ENCODE measurements around the gene ZNF529. TPM values are rescaled to one million over a fixed set of nuclear protein-coding genes. Genes with fewer than 3 reads are reported as not detected.
A peak's percentile ranks its signal among the peaks of the same experiment; 100 is the strongest.

The ZNF529 gene
- total and polyA plus RNA-seq, 2 of the 13 experiments (the other 11 are each of a cell fraction or from before 2014, with no cell fraction given): 9.3 to 10.6 TPM

DNA sequence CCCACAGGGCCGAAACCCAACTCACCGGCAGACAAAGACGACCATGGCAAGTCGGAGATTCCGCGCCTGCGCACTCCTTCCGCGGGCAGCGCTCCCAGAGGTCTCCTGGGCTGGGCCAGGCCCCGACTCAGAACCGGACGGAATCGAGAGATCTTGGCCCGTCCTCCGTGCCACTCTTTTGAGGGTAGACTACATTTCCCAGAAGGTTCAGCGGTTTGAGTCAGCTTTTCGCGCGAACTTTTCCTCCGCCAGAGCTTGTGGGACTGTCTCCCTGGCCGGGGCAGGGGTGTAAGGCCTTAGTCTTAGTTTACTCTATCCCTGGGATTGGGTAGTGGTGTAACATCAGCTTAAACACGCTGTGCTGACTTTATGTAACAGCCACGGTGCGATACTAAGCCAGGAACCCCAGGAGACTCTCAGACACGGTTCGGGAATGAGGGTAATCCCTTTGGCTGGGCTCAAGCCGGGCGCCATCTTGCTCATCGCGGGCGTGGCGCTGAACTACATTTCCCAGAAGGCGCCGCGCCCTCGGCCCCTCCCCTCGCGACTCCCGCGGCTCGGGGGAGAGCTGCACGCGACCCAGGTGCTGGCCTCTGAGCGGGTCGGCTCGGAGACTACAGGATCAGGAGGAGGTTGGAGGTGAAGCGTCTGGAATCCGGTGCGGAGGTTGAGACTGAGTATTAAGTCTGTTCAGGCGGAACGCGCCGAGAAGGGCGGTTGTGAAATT lies 44.7 kb downstream of the ZNF529 start, which contains the start of gene ZNF260 (continued):
- TF ChIP-seq, protein P1, sequence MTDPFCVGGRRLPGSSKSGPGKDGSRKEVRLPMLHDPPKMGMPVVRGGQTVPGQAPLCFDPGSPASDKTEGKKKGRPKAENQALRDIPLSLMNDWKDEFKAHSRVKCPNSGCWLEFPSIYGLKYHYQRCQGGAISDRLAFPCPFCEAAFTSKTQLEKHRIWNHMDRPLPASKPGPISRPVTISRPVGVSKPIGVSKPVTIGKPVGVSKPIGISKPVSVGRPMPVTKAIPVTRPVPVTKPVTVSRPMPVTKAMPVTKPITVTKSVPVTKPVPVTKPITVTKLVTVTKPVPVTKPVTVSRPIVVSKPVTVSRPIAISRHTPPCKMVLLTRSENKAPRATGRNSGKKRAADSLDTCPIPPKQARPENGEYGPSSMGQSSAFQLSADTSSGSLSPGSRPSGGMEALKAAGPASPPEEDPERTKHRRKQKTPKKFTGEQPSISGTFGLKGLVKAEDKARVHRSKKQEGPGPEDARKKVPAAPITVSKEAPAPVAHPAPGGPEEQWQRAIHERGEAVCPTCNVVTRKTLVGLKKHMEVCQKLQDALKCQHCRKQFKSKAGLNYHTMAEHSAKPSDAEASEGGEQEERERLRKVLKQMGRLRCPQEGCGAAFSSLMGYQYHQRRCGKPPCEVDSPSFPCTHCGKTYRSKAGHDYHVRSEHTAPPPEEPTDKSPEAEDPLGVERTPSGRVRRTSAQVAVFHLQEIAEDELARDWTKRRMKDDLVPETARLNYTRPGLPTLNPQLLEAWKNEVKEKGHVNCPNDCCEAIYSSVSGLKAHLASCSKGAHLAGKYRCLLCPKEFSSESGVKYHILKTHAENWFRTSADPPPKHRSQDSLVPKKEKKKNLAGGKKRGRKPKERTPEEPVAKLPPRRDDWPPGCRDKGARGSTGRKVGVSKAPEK (CRISPR knock-in tag; IDR thresholded peaks at IDR 0.05; ENCODE audit: borderline replicate concordance): no peak
- peak; percentile 77 to 90 for TF ChIP-seq POLR2A (IDR thresholded peaks at IDR 0.05; ENCODE audit: insufficient read depth in 1 of 2, low read depth in 2 of 2, low read length in 2 of 2)
- no peak for TF ChIP-seq SMARCE1 (IDR thresholded peaks at IDR 0.05; ENCODE audit: borderline replicate concordance)
- TF ChIP-seq PCBP2 (optimal IDR thresholded peaks at IDR 0.05; ENCODE audit: low read depth, low read length, poor library complexity, severe bottlenecking): no peak
- TF ChIP-seq, protein P2, sequence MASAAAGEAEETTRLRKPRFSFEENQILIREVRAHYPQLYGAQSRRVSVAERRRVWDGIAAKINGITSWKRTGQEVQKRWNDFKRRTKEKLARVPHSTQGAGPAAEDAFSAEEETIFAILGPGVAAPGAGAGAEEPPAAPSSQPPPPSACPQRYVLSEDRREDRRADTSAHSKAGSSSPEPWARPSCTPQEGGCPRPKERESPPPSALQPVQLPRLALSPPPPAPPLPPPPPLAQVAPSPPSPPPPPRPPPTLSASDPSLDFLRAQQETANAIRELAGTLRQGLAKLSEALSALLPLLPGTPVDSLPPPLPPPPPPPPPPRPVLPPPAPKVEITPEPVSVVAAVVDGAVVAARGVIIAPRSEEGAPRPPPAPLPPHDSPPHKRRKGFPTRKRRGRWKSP (CRISPR knock-in tag; IDR thresholded peaks at IDR 0.05): no peak
- no peak for TF ChIP-seq EZH2 (conservative IDR thresholded peaks at IDR 0.05; ENCODE audit: low read depth, low read length)
- peak; percentile 54; the same call in 1 of the 2 replicates for TF ChIP-seq ZNF775 (CRISPR knock-in tag; IDR thresholded peaks at IDR 0.05; ENCODE audit: borderline replicate concordance)
- no peak for TF ChIP-seq EED (CRISPR knock-in tag; IDR thresholded peaks at IDR 0.05)
- no peak for TF ChIP-seq ZNF33A (CRISPR knock-in tag; IDR thresholded peaks at IDR 0.05; ENCODE audit: borderline replicate concordance)
- no peak for TF ChIP-seq CAMTA2 (CRISPR knock-in tag; IDR thresholded peaks at IDR 0.05; ENCODE audit: borderline replicate concordance)
- peak; percentile 53; the same call in 1 of the 2 replicates for TF ChIP-seq ZNF430 (CRISPR knock-in tag; IDR thresholded peaks at IDR 0.05)
- no peak for TF ChIP-seq MBD4 (IDR thresholded peaks at IDR 0.05; ENCODE audit: borderline replicate concordance, low read length)
- TF ChIP-seq, protein P3, sequence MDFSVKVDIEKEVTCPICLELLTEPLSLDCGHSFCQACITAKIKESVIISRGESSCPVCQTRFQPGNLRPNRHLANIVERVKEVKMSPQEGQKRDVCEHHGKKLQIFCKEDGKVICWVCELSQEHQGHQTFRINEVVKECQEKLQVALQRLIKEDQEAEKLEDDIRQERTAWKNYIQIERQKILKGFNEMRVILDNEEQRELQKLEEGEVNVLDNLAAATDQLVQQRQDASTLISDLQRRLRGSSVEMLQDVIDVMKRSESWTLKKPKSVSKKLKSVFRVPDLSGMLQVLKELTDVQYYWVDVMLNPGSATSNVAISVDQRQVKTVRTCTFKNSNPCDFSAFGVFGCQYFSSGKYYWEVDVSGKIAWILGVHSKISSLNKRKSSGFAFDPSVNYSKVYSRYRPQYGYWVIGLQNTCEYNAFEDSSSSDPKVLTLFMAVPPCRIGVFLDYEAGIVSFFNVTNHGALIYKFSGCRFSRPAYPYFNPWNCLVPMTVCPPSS (IDR thresholded peaks at IDR 0.05): no peak
- no peak for TF ChIP-seq ZSCAN30 (CRISPR knock-in tag; IDR thresholded peaks at IDR 0.05)
- peak; percentile 22; the same call in 1 of the 2 replicates for TF ChIP-seq REL (CRISPR knock-in tag; conservative IDR thresholded peaks at IDR 0.05)
- no peak for TF ChIP-seq BCL6 (CRISPR knock-in tag; IDR thresholded peaks at IDR 0.05)
- TF ChIP-seq, protein P4, sequence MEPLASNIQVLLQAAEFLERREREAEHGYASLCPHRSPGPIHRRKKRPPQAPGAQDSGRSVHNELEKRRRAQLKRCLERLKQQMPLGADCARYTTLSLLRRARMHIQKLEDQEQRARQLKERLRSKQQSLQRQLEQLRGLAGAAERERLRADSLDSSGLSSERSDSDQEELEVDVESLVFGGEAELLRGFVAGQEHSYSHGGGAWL (CRISPR knock-in tag; IDR thresholded peaks at IDR 0.05): no peak; the same call in 1 of the 2 replicates
- TF ChIP-seq, protein P5, sequence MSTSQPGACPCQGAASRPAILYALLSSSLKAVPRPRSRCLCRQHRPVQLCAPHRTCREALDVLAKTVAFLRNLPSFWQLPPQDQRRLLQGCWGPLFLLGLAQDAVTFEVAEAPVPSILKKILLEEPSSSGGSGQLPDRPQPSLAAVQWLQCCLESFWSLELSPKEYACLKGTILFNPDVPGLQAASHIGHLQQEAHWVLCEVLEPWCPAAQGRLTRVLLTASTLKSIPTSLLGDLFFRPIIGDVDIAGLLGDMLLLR (CRISPR knock-in tag; IDR thresholded peaks at IDR 0.05): peak; percentile 24; the same call in 1 of the 2 replicates
- TF ChIP-seq MIER3 (CRISPR knock-in tag; IDR thresholded peaks at IDR 0.05; ENCODE audit: borderline replicate concordance): no peak; the same call in 1 of the 2 replicates
- no peak for TF ChIP-seq ZNF7 (CRISPR knock-in tag; IDR thresholded peaks at IDR 0.05)
- TF ChIP-seq, protein P6, sequence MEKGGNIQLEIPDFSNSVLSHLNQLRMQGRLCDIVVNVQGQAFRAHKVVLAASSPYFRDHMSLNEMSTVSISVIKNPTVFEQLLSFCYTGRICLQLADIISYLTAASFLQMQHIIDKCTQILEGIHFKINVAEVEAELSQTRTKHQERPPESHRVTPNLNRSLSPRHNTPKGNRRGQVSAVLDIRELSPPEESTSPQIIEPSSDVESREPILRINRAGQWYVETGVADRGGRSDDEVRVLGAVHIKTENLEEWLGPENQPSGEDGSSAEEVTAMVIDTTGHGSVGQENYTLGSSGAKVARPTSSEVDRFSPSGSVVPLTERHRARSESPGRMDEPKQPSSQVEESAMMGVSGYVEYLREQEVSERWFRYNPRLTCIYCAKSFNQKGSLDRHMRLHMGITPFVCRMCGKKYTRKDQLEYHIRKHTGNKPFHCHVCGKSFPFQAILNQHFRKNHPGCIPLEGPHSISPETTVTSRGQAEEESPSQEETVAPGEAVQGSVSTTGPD (CRISPR knock-in tag; IDR thresholded peaks at IDR 0.05): 0 out of 2 replicates have a peak, but pooled peaks have one; percentile 12
- no peak for TF ChIP-seq FLYWCH1 (CRISPR knock-in tag; IDR thresholded peaks at IDR 0.05)
- TF ChIP-seq ATRX (CRISPR knock-in tag; IDR thresholded peaks at IDR 0.05; ENCODE audit: borderline replicate concordance): no peak

Measured in HepG2 (cell line).